WTC11 (cell line): Measurements from ENCODE around the gene DISP3. TPM values are rescaled to one million over a fixed set of nuclear protein-coding genes. Genes with fewer than 3 reads are reported as not detected.

Source experiments
- ATAC-seq: fragments of 200-7000 bp; cut with Tn5 transposase; 2 replicates; pipeline ENCODE4 v1.10.0; 2021; ENCODE audit warnings: mild to moderate bottlenecking, moderate library complexity
- CTCF ChIA-PET: fragments of 300-600 bp; sonication (Branson Sonifier 250); formaldehyde crosslinking; loops from one replicate; lab custom pipeline; 2021; ENCODE audit warnings: antibody characterized with exemption; lab: Charles Lee
- POLR2A ChIA-PET: fragments of 350-600 bp; sonication (Branson Sonifier 250); formaldehyde crosslinking; loops from one replicate; lab custom pipeline; 2021; ENCODE audit warnings: antibody characterized with exemption; lab: Charles Lee
- DNase-seq: peaks from one replicate; pipeline ENCODE4 v3.0.0; 2021; ENCODE audit warnings: low spot score
- H3K27ac Mint-ChIP-seq: 2 replicates; pipeline ENCODE4 v1.8.0; 2021; ENCODE audit warnings: mixed read lengths
- H3K27me3 Mint-ChIP-seq: 2 replicates; pipeline ENCODE4 v1.8.0; 2021; ENCODE audit warnings: low read depth, mild to moderate bottlenecking, moderate library complexity, mixed read lengths
- H3K36me3 Mint-ChIP-seq: 2 replicates; pipeline ENCODE4 v1.8.0; 2021; ENCODE audit warnings: mixed read lengths
- H3K4me1 Mint-ChIP-seq: 2 replicates; pipeline ENCODE4 v1.8.0; 2022; ENCODE audit warnings: mixed read lengths
- H3K4me3 Mint-ChIP-seq: 2 replicates; pipeline ENCODE4 v1.8.0; 2021; ENCODE audit warnings: mild to moderate bottlenecking, moderate library complexity, mixed read lengths
- H3K9me3 Mint-ChIP-seq: 2 replicates; pipeline ENCODE4 v1.8.0; 2021; ENCODE audit warnings: mixed read lengths
- AR ChIP-seq: fragments of 250-450 bp; sonication (Bioruptor Pico); IDR thresholded peaks from 2 replicates; pipeline ENCODE4 v1.9.0; 2021; ENCODE audit warnings: mild to moderate bottlenecking
- CDX4 ChIP-seq: fragments of 250-450 bp; sonication (Bioruptor Pico); IDR thresholded peaks from 2 replicates; pipeline ENCODE4 v1.9.0; 2021; ENCODE audit warnings: moderate library complexity, mild to moderate bottlenecking, inconsistent platforms, borderline replicate concordance
- CREM ChIP-seq: sonication (generic); formaldehyde crosslinking; IDR thresholded peaks from 2 replicates; pipeline ENCODE4 v1.8.1; 2022; ENCODE audit warnings: mild to moderate bottlenecking, missing genetic modification reagents, moderate library complexity
- CTCF ChIP-seq: fragments of 200-600 bp; IDR thresholded peaks from 2 replicates; pipeline ENCODE4 v1.8.0; 2022; ENCODE audit warnings: antibody characterized with exemption
- E2F1 ChIP-seq: sonication (generic); formaldehyde crosslinking; IDR thresholded peaks from 2 replicates; pipeline ENCODE4 v1.8.0; 2022; ENCODE audit warnings: mild to moderate bottlenecking, missing genetic modification reagents
- EMX1 ChIP-seq: fragments of 250-450 bp; sonication (Bioruptor Pico); IDR thresholded peaks from 2 replicates; pipeline ENCODE4 v1.8.0; 2021; ENCODE audit warnings: mild to moderate bottlenecking
- ESRRA ChIP-seq: sonication (generic); formaldehyde crosslinking; IDR thresholded peaks from 2 replicates; pipeline ENCODE4 v1.8.1; 2022; ENCODE audit warnings: mild to moderate bottlenecking, missing genetic modification reagents, borderline replicate concordance
- FOXK1 ChIP-seq: sonication (generic); formaldehyde crosslinking; IDR thresholded peaks from 2 replicates; pipeline ENCODE4 v1.8.0; 2022; ENCODE audit warnings: mild to moderate bottlenecking, moderate library complexity, missing genetic modification reagents
- GTF2I ChIP-seq: fragments of 250-450 bp; sonication (Bioruptor Pico); conservative IDR thresholded peaks from 2 replicates; pipeline ENCODE4 v1.4.0; 2021; ENCODE audit warnings: mild to moderate bottlenecking
- KAT7 ChIP-seq: sonication (generic); formaldehyde crosslinking; IDR thresholded peaks from 2 replicates; pipeline ENCODE4 v1.8.1; 2023; ENCODE audit warnings: missing genetic modification reagents, mild to moderate bottlenecking, borderline replicate concordance
- MLX ChIP-seq: sonication (generic); formaldehyde crosslinking; IDR thresholded peaks from 2 replicates; pipeline ENCODE4 v1.8.1; 2023; ENCODE audit warnings: mild to moderate bottlenecking, missing genetic modification reagents, moderate library complexity
- MYBL2 ChIP-seq: sonication (generic); formaldehyde crosslinking; IDR thresholded peaks from 2 replicates; pipeline ENCODE4 v1.8.1; 2023; ENCODE audit warnings: mild to moderate bottlenecking, moderate library complexity, missing genetic modification reagents
- SMAD4 ChIP-seq: sonication (generic); formaldehyde crosslinking; IDR thresholded peaks from 2 replicates; pipeline ENCODE4 v1.8.0; 2022; ENCODE audit warnings: mild to moderate bottlenecking, missing genetic modification reagents
- ZNF121 ChIP-seq: sonication (generic); formaldehyde crosslinking; IDR thresholded peaks from 2 replicates; pipeline ENCODE4 v1.8.0; 2023; ENCODE audit warnings: missing genetic modification reagents
- ZNF219 ChIP-seq: sonication (generic); formaldehyde crosslinking; IDR thresholded peaks from 2 replicates; pipeline ENCODE4 v1.8.0; 2023; ENCODE audit warnings: missing genetic modification reagents, mild to moderate bottlenecking, borderline replicate concordance
- ZNF281 ChIP-seq: sonication (generic); formaldehyde crosslinking; IDR thresholded peaks from 2 replicates; pipeline ENCODE4 v1.8.0; 2023; ENCODE audit warnings: mild to moderate bottlenecking, missing genetic modification reagents
- ZNF317 ChIP-seq: sonication (generic); formaldehyde crosslinking; IDR thresholded peaks from 2 replicates; pipeline ENCODE4 v1.8.1; 2023; ENCODE audit warnings: low read depth, mild to moderate bottlenecking, moderate library complexity, missing genetic modification reagents, borderline replicate concordance
- ZNF423 ChIP-seq: fragments of 250-450 bp; sonication (Bioruptor Pico); IDR thresholded peaks from 2 replicates; pipeline ENCODE4 v2.1.2; 2022; ENCODE audit warnings: mild to moderate bottlenecking, moderate library complexity
- ZNF671 ChIP-seq: fragments of 250-450 bp; sonication (Bioruptor Pico); IDR thresholded peaks from 2 replicates; pipeline ENCODE4 v1.8.0; 2021; ENCODE audit warnings: mild to moderate bottlenecking
- total RNA-seq: library from RNA; stranded (reverse); gene quantifications from 3 replicates; pipeline ENCODE4 v1.2.3, GENCODE V29; 2021
- TF ChIP-seq, protein P1 (sequence below): sonication (generic); formaldehyde crosslinking; IDR thresholded peaks from 2 replicates; pipeline ENCODE4 v1.8.1; 2022; ENCODE audit warnings: mild to moderate bottlenecking, moderate library complexity, missing genetic modification reagents
- TF ChIP-seq, protein P2 (sequence below): sonication (generic); formaldehyde crosslinking; IDR thresholded peaks from 2 replicates; pipeline ENCODE4 v1.8.1; 2023; ENCODE audit warnings: mild to moderate bottlenecking, missing genetic modification reagents
- TF ChIP-seq, protein P3 (sequence below): sonication (generic); formaldehyde crosslinking; IDR thresholded peaks from 2 replicates; pipeline ENCODE4 v1.8.1; 2023; ENCODE audit warnings: mild to moderate bottlenecking, missing genetic modification reagents

DISP3 gene
- total RNA-seq, 1 experiment from 2014 or later: 6.0 TPM

DNA sequence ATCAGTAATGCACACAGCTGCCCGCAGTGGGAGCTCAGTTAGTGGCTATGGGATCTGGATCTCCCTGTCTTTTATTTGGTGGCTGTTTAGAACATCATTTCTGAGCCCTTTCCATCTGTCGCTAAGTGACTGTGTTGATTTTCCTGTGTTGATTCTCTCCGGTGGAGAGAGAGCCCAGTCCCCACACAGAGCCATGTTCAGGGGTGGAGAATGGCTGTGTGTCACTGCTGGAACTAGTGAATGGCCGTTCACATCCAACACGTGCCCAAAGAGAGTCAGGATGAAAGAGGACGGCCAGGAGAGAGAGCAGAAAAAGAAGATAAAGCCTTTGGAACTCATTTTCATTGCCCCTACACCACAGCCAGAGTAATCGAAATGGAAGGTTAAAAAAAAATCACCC, 99.0 kb downstream of the DISP3 start:
- Mint-ChIP-seq H3K27ac (no peak overlapping the region), H3K9me3 (no peaks in the 10 kb centered on the region)
- TF ChIP-seq ZNF317 (CRISPR knock-in tag): no peak
- no peak for TF ChIP-seq ZNF423
- TF ChIP-seq MYBL2 (CRISPR knock-in tag): no peak
- no peak for TF ChIP-seq FOXK1 (CRISPR knock-in tag)
- TF ChIP-seq ZNF121: no peak
- no peak for TF ChIP-seq CDX4
- TF ChIP-seq, protein P1, sequence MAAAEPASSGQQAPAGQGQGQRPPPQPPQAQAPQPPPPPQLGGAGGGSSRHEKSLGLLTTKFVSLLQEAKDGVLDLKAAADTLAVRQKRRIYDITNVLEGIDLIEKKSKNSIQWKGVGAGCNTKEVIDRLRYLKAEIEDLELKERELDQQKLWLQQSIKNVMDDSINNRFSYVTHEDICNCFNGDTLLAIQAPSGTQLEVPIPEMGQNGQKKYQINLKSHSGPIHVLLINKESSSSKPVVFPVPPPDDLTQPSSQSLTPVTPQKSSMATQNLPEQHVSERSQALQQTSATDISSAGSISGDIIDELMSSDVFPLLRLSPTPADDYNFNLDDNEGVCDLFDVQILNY (CRISPR knock-in tag): no peak

GRCh38 chr1:11579506-11579905, 100.6 kb downstream of the DISP3 start:
- DNase-seq (no peak), ATAC-seq (no peak)
- no peaks in the 10 kb centered on the region for H3K4me1 Mint-ChIP-seq
- no peaks in the 10 kb centered on the region for H3K9me3 Mint-ChIP-seq
- H3K27ac Mint-ChIP-seq: no peak overlapping the region
- CTCF ChIA-PET: no interaction called here
- H3K36me3 Mint-ChIP-seq: no peaks in the 10 kb centered on the region
- POLR2A ChIA-PET: no interaction called here
- H3K4me3 Mint-ChIP-seq: no peak overlapping the region
- no peaks in the 10 kb centered on the region; the same call in 1 of the 2 replicates for H3K27me3 Mint-ChIP-seq
- TF ChIP-seq KAT7 (CRISPR knock-in tag): no peak
- no peak for TF ChIP-seq SMAD4 (CRISPR knock-in tag)
- no peak for TF ChIP-seq MYBL2 (CRISPR knock-in tag)
- TF ChIP-seq EMX1 (CRISPR knock-in tag): no peak
- no peak for TF ChIP-seq MLX (CRISPR knock-in tag)
- no peak for TF ChIP-seq CREM (CRISPR knock-in tag)
- TF ChIP-seq E2F1 (CRISPR knock-in tag): no peak
- TF ChIP-seq CTCF: no peak
- TF ChIP-seq GTF2I (CRISPR knock-in tag): no peak
- TF ChIP-seq AR (CRISPR knock-in tag): no peak
- no peak for TF ChIP-seq ZNF219
- TF ChIP-seq ESRRA (CRISPR knock-in tag): no peak
- TF ChIP-seq ZNF671: no peak
- TF ChIP-seq ZNF281 (CRISPR knock-in tag): no peak
- TF ChIP-seq, protein P2, sequence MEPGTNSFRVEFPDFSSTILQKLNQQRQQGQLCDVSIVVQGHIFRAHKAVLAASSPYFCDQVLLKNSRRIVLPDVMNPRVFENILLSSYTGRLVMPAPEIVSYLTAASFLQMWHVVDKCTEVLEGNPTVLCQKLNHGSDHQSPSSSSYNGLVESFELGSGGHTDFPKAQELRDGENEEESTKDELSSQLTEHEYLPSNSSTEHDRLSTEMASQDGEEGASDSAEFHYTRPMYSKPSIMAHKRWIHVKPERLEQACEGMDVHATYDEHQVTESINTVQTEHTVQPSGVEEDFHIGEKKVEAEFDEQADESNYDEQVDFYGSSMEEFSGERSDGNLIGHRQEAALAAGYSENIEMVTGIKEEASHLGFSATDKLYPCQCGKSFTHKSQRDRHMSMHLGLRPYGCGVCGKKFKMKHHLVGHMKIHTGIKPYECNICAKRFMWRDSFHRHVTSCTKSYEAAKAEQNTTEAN: no peak
- TF ChIP-seq, protein P3, sequence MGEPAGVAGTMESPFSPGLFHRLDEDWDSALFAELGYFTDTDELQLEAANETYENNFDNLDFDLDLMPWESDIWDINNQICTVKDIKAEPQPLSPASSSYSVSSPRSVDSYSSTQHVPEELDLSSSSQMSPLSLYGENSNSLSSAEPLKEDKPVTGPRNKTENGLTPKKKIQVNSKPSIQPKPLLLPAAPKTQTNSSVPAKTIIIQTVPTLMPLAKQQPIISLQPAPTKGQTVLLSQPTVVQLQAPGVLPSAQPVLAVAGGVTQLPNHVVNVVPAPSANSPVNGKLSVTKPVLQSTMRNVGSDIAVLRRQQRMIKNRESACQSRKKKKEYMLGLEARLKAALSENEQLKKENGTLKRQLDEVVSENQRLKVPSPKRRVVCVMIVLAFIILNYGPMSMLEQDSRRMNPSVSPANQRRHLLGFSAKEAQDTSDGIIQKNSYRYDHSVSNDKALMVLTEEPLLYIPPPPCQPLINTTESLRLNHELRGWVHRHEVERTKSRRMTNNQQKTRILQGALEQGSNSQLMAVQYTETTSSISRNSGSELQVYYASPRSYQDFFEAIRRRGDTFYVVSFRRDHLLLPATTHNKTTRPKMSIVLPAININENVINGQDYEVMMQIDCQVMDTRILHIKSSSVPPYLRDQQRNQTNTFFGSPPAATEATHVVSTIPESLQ (CRISPR knock-in tag): no peak

More for the DNA sequence above, 99.0 kb downstream of the DISP3 start:
- no peak for DNase-seq
- CTCF ChIA-PET: no interaction called here
- POLR2A ChIA-PET: no interaction called here
- ATAC-seq: no peak
- Mint-ChIP-seq H3K4me1 (no peaks in the 10 kb centered on the region), H3K27me3 (no peaks in the 10 kb centered on the region; the same call in 1 of the 2 replicates), H3K4me3 (no peak overlapping the region), H3K36me3 (no peaks in the 10 kb centered on the region)
